GM10266 (cell line): ENCODE results near the gene NFIC.

Source experiments
- DNase-seq: peaks from one replicate; pipeline ENCODE4 v3.0.0; 2012; ENCODE audit errors: extremely low spot score
- TF ChIP-seq, protein P1 (sequence below): IDR thresholded peaks from 2 replicates; pipeline ENCODE4 v1.5.1; 2012; ENCODE audit warnings: mild to moderate bottlenecking, low read depth; ENCODE audit not compliant: control insufficient read depth, insufficient read depth; ENCODE audit errors: missing control alignments

Gene NFIC

DNA sequence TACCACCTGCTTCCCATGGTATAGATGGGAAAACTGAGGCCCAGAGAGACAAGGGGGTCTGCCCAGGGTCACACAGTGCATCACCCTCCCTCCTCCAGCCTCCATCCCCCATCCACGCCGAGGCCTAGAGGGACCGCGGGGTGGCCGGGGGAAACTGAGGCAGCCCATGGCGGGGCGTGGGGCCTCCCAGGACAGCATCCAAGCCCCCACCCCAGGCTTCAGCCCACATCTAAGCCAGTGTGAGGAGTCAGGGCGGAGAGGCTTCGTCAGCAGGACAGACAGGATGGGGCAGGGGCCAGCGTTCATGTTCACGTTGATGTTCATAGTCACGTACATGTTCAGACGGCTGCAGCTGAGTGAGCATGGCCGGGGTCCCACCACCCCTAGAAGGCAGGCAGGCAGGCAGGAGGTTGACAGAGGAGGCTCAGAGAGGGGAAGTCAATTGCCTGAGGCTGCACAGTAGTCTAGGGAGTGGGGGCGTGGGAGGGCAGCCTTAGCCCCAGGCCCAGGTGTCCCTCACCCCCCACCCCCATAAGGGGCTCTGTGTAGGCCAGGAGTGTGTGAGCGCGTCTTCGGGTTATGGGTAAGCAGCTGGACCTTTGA, 90.6 kb downstream of the NFIC start:
- no peak for DNase-seq
- TF ChIP-seq, protein P1, sequence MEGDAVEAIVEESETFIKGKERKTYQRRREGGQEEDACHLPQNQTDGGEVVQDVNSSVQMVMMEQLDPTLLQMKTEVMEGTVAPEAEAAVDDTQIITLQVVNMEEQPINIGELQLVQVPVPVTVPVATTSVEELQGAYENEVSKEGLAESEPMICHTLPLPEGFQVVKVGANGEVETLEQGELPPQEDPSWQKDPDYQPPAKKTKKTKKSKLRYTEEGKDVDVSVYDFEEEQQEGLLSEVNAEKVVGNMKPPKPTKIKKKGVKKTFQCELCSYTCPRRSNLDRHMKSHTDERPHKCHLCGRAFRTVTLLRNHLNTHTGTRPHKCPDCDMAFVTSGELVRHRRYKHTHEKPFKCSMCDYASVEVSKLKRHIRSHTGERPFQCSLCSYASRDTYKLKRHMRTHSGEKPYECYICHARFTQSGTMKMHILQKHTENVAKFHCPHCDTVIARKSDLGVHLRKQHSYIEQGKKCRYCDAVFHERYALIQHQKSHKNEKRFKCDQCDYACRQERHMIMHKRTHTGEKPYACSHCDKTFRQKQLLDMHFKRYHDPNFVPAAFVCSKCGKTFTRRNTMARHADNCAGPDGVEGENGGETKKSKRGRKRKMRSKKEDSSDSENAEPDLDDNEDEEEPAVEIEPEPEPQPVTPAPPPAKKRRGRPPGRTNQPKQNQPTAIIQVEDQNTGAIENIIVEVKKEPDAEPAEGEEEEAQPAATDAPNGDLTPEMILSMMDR, result no peak

DNA sequence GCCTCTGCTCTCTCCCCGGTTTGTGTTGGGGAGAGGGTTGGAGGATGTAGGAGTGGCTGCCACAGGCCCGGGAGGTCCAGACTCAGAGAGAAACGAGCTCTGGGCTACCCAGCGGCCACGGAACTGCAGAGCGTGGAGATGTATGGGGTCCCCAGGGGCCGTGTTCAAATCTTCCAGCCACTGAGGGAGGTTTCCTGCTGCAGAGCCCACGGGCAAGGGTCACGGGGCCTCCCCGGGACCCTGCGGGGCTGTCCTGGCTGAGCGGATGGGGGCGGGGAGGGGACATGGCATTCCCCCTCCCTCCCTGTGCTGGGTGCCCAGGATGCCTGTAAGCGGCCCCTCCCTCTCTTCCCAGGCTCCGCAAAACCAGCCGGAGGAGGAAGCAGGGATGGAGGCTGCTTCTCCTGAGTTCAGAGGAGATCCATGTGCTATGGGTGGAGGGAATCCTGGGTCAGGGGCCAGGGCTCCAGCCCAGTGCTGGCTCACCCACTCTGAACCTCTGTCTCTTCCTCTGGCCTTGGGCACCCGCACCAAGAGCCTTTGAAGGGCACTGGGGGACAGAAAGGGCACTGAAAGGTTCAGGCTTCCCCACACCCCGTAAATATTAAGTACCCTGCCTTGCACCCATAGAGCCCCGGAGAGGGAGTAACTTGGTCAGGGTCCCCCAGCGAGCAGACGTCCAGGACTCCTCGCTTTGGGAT, 91.3 kb downstream of the NFIC start:
- DNase-seq, result no peak
- TF ChIP-seq, protein P1, result no peak

DNA sequence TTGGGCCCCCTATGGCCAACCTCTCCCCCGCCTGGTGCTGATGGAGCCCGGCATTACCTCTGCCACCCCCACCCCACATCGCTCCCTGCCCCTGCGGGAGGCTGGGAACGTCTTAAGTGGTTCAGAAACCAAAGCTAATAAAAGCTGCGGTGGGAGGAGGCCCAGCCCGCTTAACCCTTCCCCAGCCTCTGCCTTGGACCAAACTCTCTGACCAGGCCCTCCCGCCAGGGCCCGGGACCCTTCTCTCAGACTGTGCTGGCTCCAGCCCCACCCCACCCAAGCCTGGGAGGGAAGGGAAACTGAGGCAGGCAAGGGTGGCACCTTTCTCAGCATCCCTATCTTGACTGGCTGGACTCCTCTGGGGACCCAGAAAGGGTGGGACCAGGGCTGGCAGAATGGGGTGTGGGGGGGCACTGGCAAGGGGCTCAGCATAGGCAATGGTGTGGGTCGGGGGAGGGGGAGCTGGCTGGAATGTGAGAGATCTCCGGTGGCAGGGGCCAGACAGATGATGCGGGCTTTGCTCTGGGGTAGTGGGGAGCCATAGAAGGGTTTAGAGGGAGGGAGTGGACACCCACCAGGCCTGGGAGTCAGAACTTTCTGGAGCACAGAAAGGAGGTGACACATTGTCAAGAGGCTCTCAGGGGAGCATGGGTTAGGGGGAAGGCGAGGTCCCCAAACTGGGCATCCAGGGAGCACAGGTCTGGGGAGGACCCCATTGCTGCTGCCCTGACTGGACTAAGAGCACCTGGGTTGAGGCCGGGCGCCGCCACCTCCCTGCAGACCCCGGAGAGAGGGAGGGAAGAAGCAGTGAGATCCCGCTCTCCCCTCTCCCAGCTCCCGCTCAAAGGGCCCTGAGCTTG, 92.1 kb downstream of the NFIC start:
- no peak for DNase-seq
- TF ChIP-seq, protein P1, result no peak

DNA sequence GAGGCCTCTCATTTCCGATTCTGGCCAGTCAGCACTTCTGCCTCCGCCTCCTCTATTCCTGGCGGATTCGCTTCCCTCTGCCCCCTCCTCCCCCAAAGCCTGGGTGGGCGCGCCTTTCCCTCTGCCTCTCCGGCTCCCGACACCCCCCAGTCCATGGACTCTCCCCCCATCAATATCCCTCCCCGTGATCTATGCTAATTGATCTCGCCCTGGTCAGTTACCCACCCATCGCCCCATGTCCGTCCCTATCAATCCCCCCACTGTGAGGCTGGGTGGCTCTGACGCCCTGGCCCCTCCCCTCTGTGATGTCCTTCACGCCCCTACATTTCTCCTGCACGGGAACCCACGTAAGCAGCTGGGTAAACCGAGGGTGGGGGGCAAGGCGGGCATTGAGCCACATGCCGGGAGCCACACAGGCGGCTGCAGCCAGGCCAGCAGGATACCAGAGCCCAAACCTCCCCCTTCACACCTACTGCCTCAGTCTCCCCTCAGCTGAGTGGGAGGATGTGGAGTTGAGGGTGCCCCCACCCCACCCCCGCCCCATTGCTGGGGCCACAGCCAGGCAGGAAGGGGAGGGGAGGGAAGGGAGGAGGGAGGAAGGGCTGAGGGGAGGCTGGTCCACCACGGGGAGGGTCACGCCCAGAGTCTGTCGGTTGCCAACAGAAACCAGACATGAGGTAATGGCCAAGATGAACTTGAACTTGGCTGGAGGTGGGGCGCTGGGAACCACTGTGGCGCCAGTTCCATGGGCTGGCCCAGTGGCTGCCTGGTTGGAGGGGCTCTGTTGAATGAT, 92.9 kb downstream of the NFIC start:
- TF ChIP-seq, protein P1, result no peak
- no peak for DNase-seq

DNA sequence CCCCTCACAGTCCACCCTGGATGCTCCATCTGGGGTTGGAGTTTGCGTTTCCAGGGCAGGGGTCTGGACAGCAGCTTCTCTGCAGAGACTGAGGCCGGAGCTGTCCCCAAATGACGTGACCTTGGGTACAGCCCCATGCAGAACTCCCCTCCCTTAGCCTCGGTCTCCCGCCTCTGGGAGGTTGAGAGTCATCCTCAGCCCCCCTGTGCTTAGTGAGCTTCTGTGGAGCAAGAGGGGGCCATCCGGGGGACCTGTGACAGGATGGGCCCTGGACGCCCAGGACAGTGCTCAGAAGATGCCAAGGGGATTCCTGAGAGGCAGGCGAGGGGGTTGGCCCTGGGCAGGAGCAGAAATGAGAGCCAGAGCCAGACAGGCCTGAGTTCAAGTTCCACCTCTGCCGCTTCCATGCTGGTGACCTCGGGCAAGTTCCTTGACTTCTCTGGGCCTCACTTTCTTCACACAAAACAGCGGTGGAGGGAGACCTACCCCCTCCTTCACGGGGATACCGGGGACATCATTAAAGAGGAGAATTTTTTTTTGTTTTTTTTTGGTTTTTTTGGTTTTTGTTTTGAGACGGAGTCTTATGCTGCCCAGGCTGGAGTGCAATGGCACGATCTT, 93.7 kb downstream of the NFIC start:
- TF ChIP-seq, protein P1, result no peak
- no peak for DNase-seq

DNA sequence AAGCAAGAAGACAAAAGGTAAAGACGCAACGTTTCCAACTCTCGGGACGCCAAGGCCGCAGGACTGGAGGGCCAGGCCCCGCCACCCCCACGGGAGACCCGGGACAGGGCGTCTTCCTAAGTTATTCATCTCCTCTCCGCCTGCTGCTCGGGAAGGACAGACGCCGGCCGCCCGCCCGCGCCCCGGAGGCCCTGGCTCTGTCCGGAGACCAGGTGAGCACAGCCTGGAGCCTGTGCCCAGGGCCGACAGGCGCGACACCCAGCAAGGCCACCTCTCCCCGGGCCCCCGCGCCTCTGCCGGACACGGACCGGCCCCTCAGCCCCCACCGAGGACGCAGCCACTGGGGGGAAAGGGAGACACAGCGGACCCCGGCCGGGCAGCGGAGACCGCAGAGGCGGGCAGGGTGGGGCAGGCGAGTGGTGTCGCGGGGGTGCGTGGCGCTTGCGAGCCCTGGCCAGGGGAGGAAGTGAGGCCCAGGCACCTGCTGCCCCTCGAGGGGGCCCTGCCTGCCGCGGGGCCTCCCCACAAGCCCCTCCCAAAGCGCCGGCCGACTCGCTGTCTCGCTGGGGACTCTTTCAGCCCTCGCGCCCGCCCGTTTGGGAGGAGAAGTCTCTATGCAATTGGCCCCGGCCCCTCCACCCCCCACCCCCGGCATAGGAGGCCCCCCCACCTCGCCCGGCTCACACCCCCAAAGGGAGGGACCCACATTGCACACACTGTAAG, 96.8 kb downstream of the NFIC start:
- TF ChIP-seq, protein P1, result no peak
- no peak for DNase-seq
